Suprapubic skin (tissue), 4 donors: ENCODE measurements around the gene CSPG4.

Experiments
- EP300 ChIP-seq: sonication (generic); formaldehyde crosslinking; IDR thresholded peaks from one replicate; pipeline ENCODE4 v1.6.1; 2017; ENCODE audit warnings: antibody characterized with exemption
- POLR2A ChIP-seq, 2 donors: fragments of 450-650 bp; IDR thresholded peaks; one replicate each; pipeline ENCODE4 v1.6.1; 2017; ENCODE audit warnings: antibody characterized with exemption in 2 of 2, mild to moderate bottlenecking in 2 of 2, moderate library complexity in 2 of 2
- POLR2AphosphoS5 ChIP-seq, 3 donors: sonication (generic); formaldehyde crosslinking; IDR thresholded peaks; one replicate each; pipeline ENCODE4 v1.6.1; 2017; ENCODE audit warnings: antibody characterized with exemption in 3 of 3
- TF ChIP-seq, protein P1 (sequence below), 2 donors: fragments of 200-600 bp in 1 of 2; fragments of 450-650 bp in 1 of 2; sonication (generic) in 1 of 2; IDR thresholded peaks; one replicate each; pipeline ENCODE4 v1.5.1; 2016 to 2019; ENCODE audit warnings: antibody characterized with exemption in 2 of 2, mild to moderate bottlenecking in 1 of 2, moderate library complexity in 1 of 2

GRCh38 chr15:75661756-75662140 is 50.9 kb downstream of the CSPG4 start:
- TF ChIP-seq, protein P1, sequence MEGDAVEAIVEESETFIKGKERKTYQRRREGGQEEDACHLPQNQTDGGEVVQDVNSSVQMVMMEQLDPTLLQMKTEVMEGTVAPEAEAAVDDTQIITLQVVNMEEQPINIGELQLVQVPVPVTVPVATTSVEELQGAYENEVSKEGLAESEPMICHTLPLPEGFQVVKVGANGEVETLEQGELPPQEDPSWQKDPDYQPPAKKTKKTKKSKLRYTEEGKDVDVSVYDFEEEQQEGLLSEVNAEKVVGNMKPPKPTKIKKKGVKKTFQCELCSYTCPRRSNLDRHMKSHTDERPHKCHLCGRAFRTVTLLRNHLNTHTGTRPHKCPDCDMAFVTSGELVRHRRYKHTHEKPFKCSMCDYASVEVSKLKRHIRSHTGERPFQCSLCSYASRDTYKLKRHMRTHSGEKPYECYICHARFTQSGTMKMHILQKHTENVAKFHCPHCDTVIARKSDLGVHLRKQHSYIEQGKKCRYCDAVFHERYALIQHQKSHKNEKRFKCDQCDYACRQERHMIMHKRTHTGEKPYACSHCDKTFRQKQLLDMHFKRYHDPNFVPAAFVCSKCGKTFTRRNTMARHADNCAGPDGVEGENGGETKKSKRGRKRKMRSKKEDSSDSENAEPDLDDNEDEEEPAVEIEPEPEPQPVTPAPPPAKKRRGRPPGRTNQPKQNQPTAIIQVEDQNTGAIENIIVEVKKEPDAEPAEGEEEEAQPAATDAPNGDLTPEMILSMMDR (IDR thresholded peaks at IDR 0.05) = no peak
- TF ChIP-seq POLR2A (IDR thresholded peaks at IDR 0.05) (no peak), EP300 (no peak), POLR2AphosphoS5 (IDR thresholded peaks at IDR 0.05) (no peak)
